Left lung (tissue), 10 donors: ENCODE data around the gene DHX15. TPM values are rescaled to one million over a fixed set of nuclear protein-coding genes. Genes with fewer than 3 reads are reported as not detected.

ENCODE experiments used
- ATAC-seq: fragments of 200-7000 bp; cut with Tn5 transposase; one replicate; pipeline ENCODE4 v1.9.1; 2020; ENCODE audit warnings: moderate library complexity
- DNase-seq, 4 donors: peaks; one replicate each; pipeline ENCODE4 v3.0.0-alpha.2; 2013 to 2020
- H3K27ac ChIP-seq, 2 donors: fragments of 200-600 bp; sonication (generic) in 1 of 2; one replicate each; pipeline versions ENCODE4 v1.5.0 to v1.8.0; 2020 to 2021
- H3K27me3 ChIP-seq, 2 donors: fragments of 200-600 bp; sonication (generic) in 1 of 2; one replicate each; pipeline versions ENCODE4 v1.5.0 to v1.8.0; 2020 to 2021
- H3K36me3 ChIP-seq, 2 donors: fragments of 200-600 bp; sonication (generic) in 1 of 2; one replicate each; pipeline versions ENCODE4 v1.5.0 to v1.8.0; 2020 to 2021
- H3K4me1 ChIP-seq, 2 donors: fragments of 200-600 bp; one replicate each; pipeline ENCODE4 v1.8.0; 2021
- H3K4me3 ChIP-seq, 2 donors: fragments of 200-600 bp; sonication (generic) in 1 of 2; one replicate each; pipeline versions ENCODE4 v1.5.0 to v1.8.0; 2020 to 2021; ENCODE audit warnings: mild to moderate bottlenecking in 1 of 2
- H3K9me3 ChIP-seq, 2 donors: fragments of 200-600 bp; sonication (generic) in 1 of 2; one replicate each; pipeline versions ENCODE4 v1.5.0 to v1.8.0; 2020 to 2021
- intact Hi-C, 2 donors: fragments of 100-400 bp; cut with DNase I; formaldehyde crosslinking; loops; one replicate each; pipeline versions ENCODE4 v1.11.2 to v1.14.2; 2022
- polyA plus RNA-seq, 6 donors: library from polyadenylated mRNA; unstranded; fragments of 120-200 nt; gene quantifications; one replicate each; pipeline ENCODE4 v1.2.1, GENCODE V29; 2013; ENCODE audit not compliant: insufficient read length in 6 of 6
- total RNA-seq, 2 donors: library from RNA; stranded (reverse); fragmentation: NEBNext Ultra II Directional; extraction: Animal tissue kit (Norgen Biotek cat#: 25700); gene quantifications; one replicate each; pipeline ENCODE4 v1.2.1, GENCODE V29; 2021
- TF ChIP-seq, protein P1 (sequence below), 2 donors: fragments of 200-600 bp; sonication (generic) in 1 of 2; IDR thresholded peaks; one replicate each; pipeline versions ENCODE4 v1.5.0 to v1.8.0; 2021; ENCODE audit warnings: antibody characterized with exemption in 2 of 2
- donor health status: DM: no; HTN: yes; CAD: no.
- donor health status: DM: no; HTN: no; CAD: no.

DHX15 gene
- total and polyA plus RNA-seq, 8 donors, result 89.8 to 257 (median 218) TPM

DNA sequence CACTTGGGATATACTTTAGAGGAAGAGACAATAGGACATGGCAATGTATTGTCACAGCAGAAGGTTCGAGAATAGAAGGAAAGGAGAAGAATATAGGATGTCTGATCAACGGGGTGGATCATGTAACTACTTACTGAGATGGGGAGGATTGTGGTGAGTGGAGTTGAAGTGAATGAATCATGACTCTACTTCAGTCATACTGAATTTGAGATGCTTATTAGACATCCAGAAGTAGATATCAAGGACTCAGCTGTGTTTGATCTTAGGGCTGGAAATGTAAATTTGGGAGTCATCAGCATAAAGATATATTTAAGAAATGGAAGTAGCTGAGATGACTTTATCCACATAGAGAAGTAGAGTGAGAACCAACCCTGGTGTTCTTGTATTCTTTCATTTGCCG lies 29.1 kb upstream of the DHX15 start:
- intact Hi-C loops, result no loop called here
- H3K4me3 ChIP-seq, result no peak overlapping the region
- no peaks in the 10 kb centered on the region for H3K4me1 ChIP-seq
- no peak overlapping the region for H3K27ac ChIP-seq
- TF ChIP-seq, protein P1, sequence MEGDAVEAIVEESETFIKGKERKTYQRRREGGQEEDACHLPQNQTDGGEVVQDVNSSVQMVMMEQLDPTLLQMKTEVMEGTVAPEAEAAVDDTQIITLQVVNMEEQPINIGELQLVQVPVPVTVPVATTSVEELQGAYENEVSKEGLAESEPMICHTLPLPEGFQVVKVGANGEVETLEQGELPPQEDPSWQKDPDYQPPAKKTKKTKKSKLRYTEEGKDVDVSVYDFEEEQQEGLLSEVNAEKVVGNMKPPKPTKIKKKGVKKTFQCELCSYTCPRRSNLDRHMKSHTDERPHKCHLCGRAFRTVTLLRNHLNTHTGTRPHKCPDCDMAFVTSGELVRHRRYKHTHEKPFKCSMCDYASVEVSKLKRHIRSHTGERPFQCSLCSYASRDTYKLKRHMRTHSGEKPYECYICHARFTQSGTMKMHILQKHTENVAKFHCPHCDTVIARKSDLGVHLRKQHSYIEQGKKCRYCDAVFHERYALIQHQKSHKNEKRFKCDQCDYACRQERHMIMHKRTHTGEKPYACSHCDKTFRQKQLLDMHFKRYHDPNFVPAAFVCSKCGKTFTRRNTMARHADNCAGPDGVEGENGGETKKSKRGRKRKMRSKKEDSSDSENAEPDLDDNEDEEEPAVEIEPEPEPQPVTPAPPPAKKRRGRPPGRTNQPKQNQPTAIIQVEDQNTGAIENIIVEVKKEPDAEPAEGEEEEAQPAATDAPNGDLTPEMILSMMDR (IDR thresholded peaks at IDR 0.05), result no peak
- DNase-seq (no peak), ATAC-seq (no peak)
- H3K9me3 ChIP-seq, result no peaks in the 10 kb centered on the region
- H3K27me3 ChIP-seq, result no peaks in the 10 kb centered on the region
- no peaks in the 10 kb centered on the region for H3K36me3 ChIP-seq

DNA sequence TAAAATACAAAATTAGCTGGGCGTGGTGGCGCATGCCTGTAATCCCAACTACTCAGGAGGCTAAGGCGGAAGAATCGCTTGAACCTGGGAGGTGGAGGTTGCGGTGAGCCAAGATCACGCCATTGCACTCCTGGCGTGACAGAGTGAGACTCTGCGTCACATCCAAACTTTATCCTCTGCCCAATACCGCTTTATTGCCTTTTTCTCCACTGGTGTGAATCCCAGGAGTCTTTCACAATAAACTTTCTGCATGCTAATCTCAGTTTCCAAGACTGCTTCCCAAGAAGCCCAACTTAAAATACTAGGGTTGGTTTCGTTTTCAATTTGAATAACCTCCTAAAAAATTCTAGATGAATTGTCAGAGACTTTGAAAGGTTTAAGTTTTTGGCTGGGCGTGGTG lies 27.2 kb upstream of the DHX15 start:
- intact Hi-C loops, result no loop called here
- no peaks in the 10 kb centered on the region for H3K36me3 ChIP-seq
- TF ChIP-seq, protein P1 (IDR thresholded peaks at IDR 0.05), result no peak
- H3K9me3 ChIP-seq, result no peaks in the 10 kb centered on the region
- ATAC-seq (no peak), DNase-seq (no peak)
- H3K27ac ChIP-seq, result no peak overlapping the region
- H3K4me3 ChIP-seq, result no peak overlapping the region
- H3K27me3 ChIP-seq, result no peaks in the 10 kb centered on the region
- H3K4me1 ChIP-seq, result no peaks in the 10 kb centered on the region

DNA sequence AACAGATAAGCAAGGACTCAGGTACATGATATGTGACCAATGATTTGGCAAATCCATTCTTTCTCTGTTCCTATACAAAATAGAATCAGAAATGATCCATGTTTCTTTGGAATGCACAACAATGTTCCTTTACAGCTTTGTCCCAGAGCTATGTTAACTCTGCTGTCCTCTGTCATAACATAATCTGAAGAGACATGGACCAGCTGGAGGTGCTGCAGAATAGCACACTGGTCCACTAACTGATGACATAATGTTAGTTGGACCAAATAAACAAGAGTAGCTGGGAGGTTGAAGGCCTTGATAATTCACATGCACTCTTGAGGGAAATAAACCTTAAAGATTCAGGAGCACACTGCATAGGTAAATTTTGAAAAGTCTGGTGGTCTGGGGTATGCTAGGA lies 23.0 kb upstream of the DHX15 start:
- TF ChIP-seq, protein P1 (IDR thresholded peaks at IDR 0.05), result no peak
- Histone ChIP-seq H3K27ac (no peak overlapping the region), H3K36me3 (no peaks in the 10 kb centered on the region), H3K27me3 (no peaks in the 10 kb centered on the region), H3K4me3 (no peak overlapping the region), H3K4me1 (no peaks in the 10 kb centered on the region), H3K9me3 (no peaks in the 10 kb centered on the region)
- ATAC-seq (no peak), DNase-seq (peak in 2 of 4 donors; percentile 64 to 79)
- intact Hi-C loops, result no loop called here

DNA sequence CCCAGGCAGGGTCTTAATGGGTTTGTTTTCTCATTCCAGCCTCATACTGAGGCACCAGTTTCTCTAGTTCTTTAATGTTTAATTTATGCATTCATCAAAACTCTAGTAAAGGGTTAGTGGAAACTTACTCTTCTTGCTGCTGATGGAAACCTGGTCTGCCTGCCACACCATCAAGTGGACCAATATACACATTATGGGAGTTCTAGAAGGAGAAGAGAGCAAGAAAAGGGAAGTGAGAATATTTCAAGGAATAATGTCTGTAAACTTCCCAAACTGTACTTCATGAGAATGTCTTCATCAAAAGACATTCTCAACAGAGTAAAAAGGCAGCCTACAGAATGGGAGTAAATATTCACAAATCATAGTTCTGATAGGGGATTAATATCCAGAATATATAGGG lies 20.9 kb upstream of the DHX15 start:
- no peak overlapping the region for H3K4me3 ChIP-seq
- no peaks in the 10 kb centered on the region for H3K9me3 ChIP-seq
- no peaks in the 10 kb centered on the region for H3K4me1 ChIP-seq
- DNase-seq (no peak), ATAC-seq (no peak)
- intact Hi-C loops, result no loop called here
- no peak overlapping the region for H3K27ac ChIP-seq
- H3K27me3 ChIP-seq, result no peaks in the 10 kb centered on the region
- TF ChIP-seq, protein P1 (IDR thresholded peaks at IDR 0.05), result no peak
- no peaks in the 10 kb centered on the region for H3K36me3 ChIP-seq

DNA sequence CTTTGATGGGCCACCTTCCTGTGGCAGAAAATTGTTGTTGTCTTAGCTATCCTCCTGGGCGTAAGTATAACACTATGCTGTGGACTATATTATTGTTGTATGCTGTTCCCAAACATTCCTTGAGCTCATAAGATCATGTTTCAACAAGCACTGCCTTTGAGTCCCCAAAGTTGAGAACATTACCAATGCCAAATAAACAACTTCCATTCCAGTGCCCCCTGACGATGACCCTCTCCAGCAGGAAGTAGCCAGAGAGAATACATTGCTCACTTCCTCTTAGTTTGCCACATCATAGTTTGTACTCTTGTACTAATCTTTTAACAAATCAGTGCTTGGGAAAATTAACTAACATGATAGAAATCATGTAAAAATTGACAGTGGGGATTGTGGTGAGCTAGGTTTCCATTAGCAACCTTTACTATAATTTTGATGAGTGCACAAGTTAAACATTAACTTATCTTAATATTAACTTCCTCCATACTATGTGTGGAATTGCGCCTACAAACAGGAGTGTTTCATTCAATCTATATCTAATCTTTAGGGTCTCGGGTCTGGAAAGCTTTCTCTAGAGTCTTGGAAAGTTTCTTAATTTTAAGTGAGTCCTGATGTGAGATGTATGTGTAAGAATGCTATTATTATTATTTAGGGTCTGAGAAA lies 20.3 kb upstream of the DHX15 start:
- H3K27ac ChIP-seq, result no peak overlapping the region
- H3K36me3 ChIP-seq, result no peaks in the 10 kb centered on the region
- ATAC-seq, result no peak
- TF ChIP-seq, protein P1 (IDR thresholded peaks at IDR 0.05), result no peak
- intact Hi-C loops, result no loop called here
- no peak for DNase-seq
- H3K9me3 ChIP-seq, result no peaks in the 10 kb centered on the region
- H3K27me3 ChIP-seq, result no peaks in the 10 kb centered on the region
- no peak overlapping the region for H3K4me3 ChIP-seq
- no peaks in the 10 kb centered on the region for H3K4me1 ChIP-seq
